BJ (cell line): Measurements from ENCODE around the gene DLG1. TPM values are rescaled to one million over a fixed set of nuclear protein-coding genes. Genes with fewer than 3 reads are reported as not detected.

Source experiments
- CTCF ChIA-PET: fragments of 350-600 bp; formaldehyde crosslinking; extraction: SDS; loops from one replicate; lab custom pipeline; 2021; ENCODE audit warnings: antibody characterized with exemption, inconsistent platforms; lab: Yijun Ruan, JAX
- POLR2A ChIA-PET: fragments of 300-600 bp; sonication (Branson Sonifier 250); formaldehyde crosslinking; extraction: SDS; loops from one replicate; lab custom pipeline; 2021; ENCODE audit warnings: antibody characterized with exemption; lab: Charles Lee
- DNase-seq: peaks from one replicate; pipeline ENCODE4 v3.0.0-alpha.2; 2011; ENCODE audit warnings: low read depth
- H3K27me3 ChIP-seq: 2 replicates; pipeline ENCODE4 v1.6.0; 2011; ENCODE audit warnings: low read length; ENCODE audit not compliant: control insufficient read depth, insufficient read depth
- H3K36me3 ChIP-seq: 2 replicates; pipeline ENCODE4 v1.5.1; 2011; ENCODE audit warnings: low read length; ENCODE audit not compliant: control insufficient read depth, insufficient read depth
- H3K4me3 ChIP-seq: 2 replicates; pipeline ENCODE4 v1.5.1; 2011; ENCODE audit warnings: low read depth, mild to moderate bottlenecking, control low read depth, low read length
- polyA plus RNA-seq: library from polyadenylated mRNA; depleted of rRNA; stranded (reverse); fragments of >200 nt; gene quantifications from 2 replicates; pipeline ENCODE4 v1.2.3, GENCODE V29; 2011
- TF ChIP-seq, protein P1 (sequence below): IDR thresholded peaks from 2 replicates; pipeline ENCODE4 v1.5.1; 2011; ENCODE audit warnings: low read depth, mild to moderate bottlenecking, control low read depth, inconsistent platforms, low read length, moderate library complexity; ENCODE audit not compliant: insufficient read depth

DLG1 gene
- polyA plus RNA-seq, 1 experiment: 40.4 TPM

- CTCF ChIA-PET: interaction anchor here (1.1 kb wide), 1 partner anchor 36 kb away, joined by 4 read pairs; no protein-coding TSS in a partner anchor
Observed at GRCh38 chr3:197151580-197151979, 146.8 kb downstream of the DLG1 start.

DNA sequence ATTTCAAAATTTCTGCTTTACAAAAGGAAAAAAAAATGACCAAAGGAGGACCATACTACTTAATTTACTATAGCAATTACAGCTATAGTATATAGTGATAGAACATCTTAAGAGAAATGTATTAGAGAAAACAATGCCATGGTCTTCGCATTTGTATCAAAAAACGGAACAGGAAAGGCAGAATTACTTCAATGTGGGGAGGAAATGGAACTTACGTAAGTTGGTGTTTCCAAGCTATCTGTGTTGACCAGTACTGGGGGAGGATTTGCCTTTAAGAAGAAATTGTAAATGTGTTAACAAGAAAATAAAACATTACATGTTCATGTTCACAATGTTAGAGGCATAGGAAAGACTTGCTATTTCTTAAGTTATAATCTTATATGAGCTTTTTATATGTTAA, 148.9 kb downstream of the DLG1 start:
- no peak for DNase-seq
- POLR2A ChIA-PET: interaction anchor here (0.6 kb wide), 1 partner anchor 73 kb away, joined by 3 read pairs; no protein-coding TSS in a partner anchor
- no peaks in the 10 kb centered on the region for H3K36me3 ChIP-seq
- no peak overlapping the region for H3K4me3 ChIP-seq
- CTCF ChIA-PET: no interaction called here
- TF ChIP-seq, protein P1, sequence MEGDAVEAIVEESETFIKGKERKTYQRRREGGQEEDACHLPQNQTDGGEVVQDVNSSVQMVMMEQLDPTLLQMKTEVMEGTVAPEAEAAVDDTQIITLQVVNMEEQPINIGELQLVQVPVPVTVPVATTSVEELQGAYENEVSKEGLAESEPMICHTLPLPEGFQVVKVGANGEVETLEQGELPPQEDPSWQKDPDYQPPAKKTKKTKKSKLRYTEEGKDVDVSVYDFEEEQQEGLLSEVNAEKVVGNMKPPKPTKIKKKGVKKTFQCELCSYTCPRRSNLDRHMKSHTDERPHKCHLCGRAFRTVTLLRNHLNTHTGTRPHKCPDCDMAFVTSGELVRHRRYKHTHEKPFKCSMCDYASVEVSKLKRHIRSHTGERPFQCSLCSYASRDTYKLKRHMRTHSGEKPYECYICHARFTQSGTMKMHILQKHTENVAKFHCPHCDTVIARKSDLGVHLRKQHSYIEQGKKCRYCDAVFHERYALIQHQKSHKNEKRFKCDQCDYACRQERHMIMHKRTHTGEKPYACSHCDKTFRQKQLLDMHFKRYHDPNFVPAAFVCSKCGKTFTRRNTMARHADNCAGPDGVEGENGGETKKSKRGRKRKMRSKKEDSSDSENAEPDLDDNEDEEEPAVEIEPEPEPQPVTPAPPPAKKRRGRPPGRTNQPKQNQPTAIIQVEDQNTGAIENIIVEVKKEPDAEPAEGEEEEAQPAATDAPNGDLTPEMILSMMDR: no peak
- no peaks in the 10 kb centered on the region for H3K27me3 ChIP-seq

More at GRCh38 chr3:197151580-197151979, 146.8 kb downstream of the DLG1 start:
- POLR2A ChIA-PET: interaction anchor here (0.7 kb wide), 1 partner anchor 91 kb away, joined by 3 read pairs; no protein-coding TSS in a partner anchor
- TF ChIP-seq, protein P1: no peak
- no peak overlapping the region for H3K4me3 ChIP-seq
- DNase-seq: peak; percentile 30
- H3K36me3 ChIP-seq: no peaks in the 10 kb centered on the region
- H3K27me3 ChIP-seq: no peaks in the 10 kb centered on the region

DNA sequence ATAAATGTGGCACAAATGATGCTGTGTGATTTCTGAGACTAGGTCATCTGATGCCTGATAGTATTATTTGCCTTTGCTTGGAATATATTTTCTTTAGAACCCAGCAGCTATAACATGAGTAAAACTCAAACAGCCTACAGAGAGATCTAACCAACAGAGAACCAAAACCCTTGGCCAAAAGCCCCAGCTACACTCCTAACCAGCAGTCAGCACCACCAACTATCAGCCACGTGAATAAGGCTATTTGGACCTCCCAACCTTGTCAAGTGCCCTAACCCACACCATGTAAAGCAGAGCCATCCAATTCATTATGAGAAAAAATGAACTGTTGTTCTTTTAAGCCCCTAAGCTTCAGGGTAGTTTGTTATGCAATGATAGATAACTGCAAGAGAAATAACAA, 154.2 kb downstream of the DLG1 start:
- ChIA-PET CTCF (no interaction called here), POLR2A (no interaction called here)
- TF ChIP-seq, protein P1: no peak

GRCh38 chr3:197139586-197139985, 158.8 kb downstream of the DLG1 start:
- TF ChIP-seq, protein P1: no peak
- ChIA-PET CTCF (no interaction called here), POLR2A (no interaction called here)
- H3K36me3 ChIP-seq: peaks cover 4% of the 10 kb centered on the region
- H3K4me3 ChIP-seq: no peak overlapping the region
- no peaks in the 10 kb centered on the region for H3K27me3 ChIP-seq
- no peak for DNase-seq

More for the DNA sequence above, 154.2 kb downstream of the DLG1 start:
- no peak overlapping the region for H3K4me3 ChIP-seq
- no peaks in the 10 kb centered on the region for H3K27me3 ChIP-seq
- DNase-seq: no peak
- no peaks in the 10 kb centered on the region for H3K36me3 ChIP-seq

DNA sequence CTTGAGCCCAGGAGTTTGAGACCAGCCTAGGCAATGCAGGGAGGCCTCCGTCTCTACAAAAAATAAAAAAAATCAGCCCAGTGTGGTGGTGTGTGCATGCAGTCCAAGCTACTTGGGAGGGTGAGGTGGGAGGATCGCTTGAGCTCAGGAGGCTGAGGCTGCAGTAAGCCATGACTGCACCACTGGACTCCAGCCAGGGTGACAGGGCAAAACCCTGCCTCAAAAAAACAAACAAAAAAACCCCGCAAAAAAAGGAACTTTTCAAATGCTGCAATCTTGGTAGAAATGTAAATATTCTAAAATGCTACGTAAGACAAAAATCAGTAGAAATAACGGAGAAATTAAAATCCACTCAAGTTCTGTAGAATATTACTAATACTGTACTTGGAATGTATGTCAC, 160.7 kb downstream of the DLG1 start:
- DNase-seq: no peak
- TF ChIP-seq, protein P1: no peak
- H3K36me3 ChIP-seq: peaks cover 4% of the 10 kb centered on the region
- ChIA-PET POLR2A (no interaction called here), CTCF (no interaction called here)
- no peaks in the 10 kb centered on the region for H3K27me3 ChIP-seq
- H3K4me3 ChIP-seq: no peak overlapping the region
